Gastrocnemius medialis (tissue), 4 donors: Measurements from ENCODE around the gene SPG7.
"Not testable (repeated sequence)": the region's sequence is repeated elsewhere in the genome, so short reads cannot be mapped to it uniquely, and the experiment has no call there.

ENCODE experiments used
- CTCF ChIP-seq, 5 experiments: fragments of 450-650 bp in 3 of 5; fragments of 200-600 bp in 2 of 5; sonication (generic) in 2 of 5; IDR thresholded peaks in 4 of 5; conservative IDR thresholded peaks in 1 of 5; 1 replicate in 4 of 5; 2 replicates in 1 of 5; pipeline ENCODE4 v1.5.1; 2016 to 2019; ENCODE audit warnings: antibody characterized with exemption in 5 of 5, mild to moderate bottlenecking in 3 of 5, moderate library complexity in 3 of 5
- POLR2A ChIP-seq, 2 donors: fragments of 450-650 bp; IDR thresholded peaks; one replicate each; pipeline ENCODE4 v1.6.1; 2017; ENCODE audit warnings: antibody characterized with exemption in 2 of 2, mild to moderate bottlenecking in 2 of 2, moderate library complexity in 2 of 2

DNA sequence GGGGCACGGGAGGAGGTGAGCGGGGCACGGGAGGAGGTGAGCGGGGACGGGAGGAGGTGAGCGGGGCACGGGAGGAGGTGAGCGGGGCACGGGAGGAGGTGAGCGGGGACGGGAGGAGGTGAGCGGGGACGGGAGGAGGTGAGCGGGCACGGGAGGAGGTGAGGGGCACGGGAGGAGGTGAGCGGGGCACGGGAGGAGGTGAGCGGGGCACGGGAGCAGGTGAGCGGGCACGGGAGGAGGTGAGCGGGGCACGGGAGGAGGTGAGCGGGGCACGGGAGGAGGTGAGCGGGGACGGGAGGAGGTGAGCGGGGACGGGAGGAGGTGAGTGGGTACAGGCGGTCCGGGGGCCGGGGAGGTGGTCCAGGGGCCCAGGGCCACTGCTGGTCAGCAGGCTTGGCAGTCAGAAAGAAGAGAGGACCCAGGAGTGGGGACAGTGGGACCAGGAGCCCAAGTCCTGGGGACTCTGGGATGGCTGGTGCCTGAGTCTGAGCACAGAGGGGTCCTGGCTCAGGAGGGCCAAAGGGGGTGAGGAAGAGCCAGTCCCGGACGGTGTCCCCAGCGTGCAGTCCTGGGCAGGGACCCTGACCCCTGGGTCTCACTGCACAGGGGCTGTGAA lies 62.9 kb downstream of the SPG7 start:
- TF ChIP-seq CTCF (IDR thresholded peaks at IDR 0.05 in 4 of 5, conservative IDR thresholded peaks at IDR 0.05 in 1 of 5); POLR2A (IDR thresholded peaks at IDR 0.05): not testable (repeated sequence)
